Cardiac muscle cell (in vitro differentiated cells and primary cell): Measurements from ENCODE around the gene DUSP5. TPM values are rescaled to one million over a fixed set of nuclear protein-coding genes. Genes with fewer than 3 reads are reported as not detected.
A peak's percentile ranks its signal among the peaks of the same experiment; 100 is the strongest.

Experiments used
- DNase-seq, 2 donors: peaks; one replicate each; pipeline versions ENCODE4 v3.0.0 to v3.0.0-alpha.2; 2010 to 2017; ENCODE audit warnings: low read depth in 1 of 2, low spot score in 1 of 2
- H3K27ac ChIP-seq: fragments of 200-600 bp; sonication (generic); 2 replicates; pipeline ENCODE4 v1.5.1; 2016
- H3K27me3 ChIP-seq: fragments of 200-600 bp; sonication (generic); 2 replicates; pipeline ENCODE4 v1.6.0; 2016; ENCODE audit warnings: control low read depth
- H3K36me3 ChIP-seq: fragments of 200-600 bp; sonication (generic); 2 replicates; pipeline ENCODE4 v1.5.1; 2016; ENCODE audit warnings: control low read depth
- H3K4me1 ChIP-seq: fragments of 200-600 bp; sonication (generic); 2 replicates; pipeline ENCODE4 v1.8.1; 2017; ENCODE audit warnings: low read depth, mild to moderate bottlenecking, mixed run types
- H3K4me3 ChIP-seq: fragments of 200-600 bp; sonication (generic); 2 replicates; pipeline ENCODE4 v1.5.1; 2016; ENCODE audit warnings: mild to moderate bottlenecking
- H3K9me3 ChIP-seq: fragments of 200-600 bp; sonication (generic); 2 replicates; pipeline ENCODE4 v1.5.1; 2017; ENCODE audit warnings: low read depth, mild to moderate bottlenecking, control low read depth
- CTCF ChIP-seq: IDR thresholded peaks from 2 replicates; pipeline ENCODE4 v1.5.1; 2012; ENCODE audit warnings: low read depth, mild to moderate bottlenecking, low read length
- polyA plus RNA-seq: library from polyadenylated mRNA; unstranded; fragments of >200 nt; fragmentation: Nextera tagmentation; extraction: Ambion mirVana; gene quantifications from 2 replicates; pipeline ENCODE4 v1.2.1, GENCODE V29; 2016
- total RNA-seq: library from RNA; depleted of rRNA; stranded (reverse); fragments of >200 nt; gene quantifications from 2 replicates; pipeline ENCODE4 v1.2.3, GENCODE V29; 2016

The DUSP5 gene
- total and polyA plus RNA-seq, 2 experiments from 2014 or later, result 64.1 to 82.1 TPM

GRCh38 chr10:110547139-110547761, 49.5 kb downstream of the DUSP5 start:
- no peak overlapping the region for H3K4me3 ChIP-seq
- H3K9me3 ChIP-seq, result no peaks in the 10 kb centered on the region
- no peak overlapping the region for H3K27ac ChIP-seq
- H3K36me3 ChIP-seq, result no peaks in the 10 kb centered on the region
- DNase-seq, result peak; percentile 67 to 81
- peak; percentile 76 for TF ChIP-seq CTCF
- H3K27me3 ChIP-seq, result no peaks in the 10 kb centered on the region
- H3K4me1 ChIP-seq, result peaks cover 16% of the 10 kb centered on the region

GRCh38 chr10:110548002-110548401, 50.3 kb downstream of the DUSP5 start:
- H3K9me3 ChIP-seq, result no peaks in the 10 kb centered on the region
- TF ChIP-seq CTCF, result no peak
- H3K4me3 ChIP-seq, result no peak overlapping the region
- no peak overlapping the region for H3K27ac ChIP-seq
- DNase-seq, result no peak
- H3K4me1 ChIP-seq, result peaks cover 16% of the 10 kb centered on the region
- no peaks in the 10 kb centered on the region for H3K27me3 ChIP-seq
- no peaks in the 10 kb centered on the region for H3K36me3 ChIP-seq

- no peak for DNase-seq
- no peaks in the 10 kb centered on the region for H3K27me3 ChIP-seq
- H3K9me3 ChIP-seq, result no peaks in the 10 kb centered on the region
- TF ChIP-seq CTCF, result no peak
- H3K36me3 ChIP-seq, result no peaks in the 10 kb centered on the region
- H3K4me3 ChIP-seq, result no peak overlapping the region
- H3K27ac ChIP-seq, result no peak overlapping the region
- peaks cover 18% of the 10 kb centered on the region for H3K4me1 ChIP-seq
Measured at GRCh38 chr10:110549211-110549610, 51.5 kb downstream of the DUSP5 start.

GRCh38 chr10:110553905-110554304, 56.2 kb downstream of the DUSP5 start:
- peak; percentile 31 to 62 for DNase-seq
- Histone ChIP-seq H3K4me3 (no peak overlapping the region), H3K9me3 (no peaks in the 10 kb centered on the region), H3K36me3 (no peaks in the 10 kb centered on the region), H3K4me1 (peaks cover 10% of the 10 kb centered on the region), H3K27ac (peak overlapping the region; percentile 32), H3K27me3 (no peaks in the 10 kb centered on the region)
- no peak for TF ChIP-seq CTCF

- H3K27ac ChIP-seq, result no peak overlapping the region
- H3K4me3 ChIP-seq, result no peak overlapping the region
- no peaks in the 10 kb centered on the region for H3K27me3 ChIP-seq
- H3K9me3 ChIP-seq, result no peaks in the 10 kb centered on the region
- no peak for DNase-seq
- no peaks in the 10 kb centered on the region for H3K36me3 ChIP-seq
- TF ChIP-seq CTCF, result no peak
- peaks cover 10% of the 10 kb centered on the region for H3K4me1 ChIP-seq
Measured at GRCh38 chr10:110556296-110556695, 58.6 kb downstream of the DUSP5 start.
